ENCODE data around the gene DBH.

DBH gene

GRCh38 chr9:133627341-133627740 lies 8.8 kb upstream of the DBH start:
- no peak for DNase-seq

GRCh38 chr9:133628766-133629165 lies 7.4 kb upstream of the DBH start:
- DNase-seq, result no peak

GRCh38 chr9:133629221-133630110 lies 6.7 kb upstream of the DBH start:
- no peak for DNase-seq

- no peak for DNase-seq
Measured at GRCh38 chr9:133631111-133631510, 5.1 kb upstream of the DBH start.

- DNase-seq, result no peak
Measured at GRCh38 chr9:133632806-133633680, 3.1 kb upstream of the DBH start.

GRCh38 chr9:133633681-133634080 lies 2.5 kb upstream of the DBH start:
- DNase-seq, result no peak

- no peak for DNase-seq
Measured at GRCh38 chr9:133634081-133634691, 2.0 kb upstream of the DBH start.

- no peak for DNase-seq
Measured at GRCh38 chr9:133635098-133635497, 1.1 kb upstream of the DBH start.

GRCh38 chr9:133636902-133637301 lies 739 bp downstream of the DBH start:
- no peak for DNase-seq

- no peak for DNase-seq
Measured at GRCh38 chr9:133637451-133638055, 1.4 kb downstream of the DBH start.

- DNase-seq, result no peak
Measured at GRCh38 chr9:133638076-133638475, 1.9 kb downstream of the DBH start.

GRCh38 chr9:133638711-133639110 lies 2.5 kb downstream of the DBH start:
- DNase-seq, result no peak

GRCh38 chr9:133639613-133640012 lies 3.5 kb downstream of the DBH start:
- no peak for DNase-seq

- no peak for DNase-seq
Measured at GRCh38 chr9:133640160-133640559, 4.0 kb downstream of the DBH start.

GRCh38 chr9:133640580-133641395 lies 4.6 kb downstream of the DBH start:
- no peak for DNase-seq

GRCh38 chr9:133641396-133641655 lies 5.2 kb downstream of the DBH start:
- DNase-seq, result no peak

- DNase-seq, result no peak
Measured at GRCh38 chr9:133641861-133642595, 5.9 kb downstream of the DBH start.

- no peak for DNase-seq
Measured at GRCh38 chr9:133642708-133643361, 6.7 kb downstream of the DBH start.

- no peak for DNase-seq
Measured at GRCh38 chr9:133643362-133643755, 7.2 kb downstream of the DBH start.

- DNase-seq, result no peak
Measured at GRCh38 chr9:133643978-133644760, 8.0 kb downstream of the DBH start.

Data from kidney glomerular epithelial cell (primary cell).